Peyer's patch (tissue), 4 donors: ENCODE measurements around the gene HNF4A. TPM values are rescaled to one million over a fixed set of nuclear protein-coding genes. Genes with fewer than 3 reads are reported as not detected.

Source experiments
- DNase-seq, 3 donors: peaks; one replicate each; pipeline ENCODE4 v3.0.0-alpha.2; 2017 to 2019
- H3K27ac ChIP-seq, 4 donors: fragments of 200-600 bp; sonication (generic); one replicate each; pipeline ENCODE4 v1.5.1; 2016 to 2019
- H3K27me3 ChIP-seq, 2 donors: fragments of 200-600 bp; sonication (generic); one replicate each; pipeline ENCODE4 v1.5.1; 2019
- H3K36me3 ChIP-seq, 3 donors: fragments of 200-600 bp; sonication (generic); one replicate each; pipeline ENCODE4 v1.5.1; 2016 to 2019
- H3K4me1 ChIP-seq, 4 donors: fragments of 200-600 bp; sonication (generic); one replicate each; pipeline ENCODE4 v1.5.1; 2016 to 2019
- H3K4me3 ChIP-seq, 4 donors: fragments of 200-600 bp; sonication (generic); 1 replicate in 3 of 4; 2 replicates in 1 of 4; pipeline ENCODE4 v1.5.1; 2016 to 2019; ENCODE audit warnings: mild to moderate bottlenecking in 1 of 4
- H3K9me3 ChIP-seq, 4 donors: fragments of 200-600 bp; sonication (generic); one replicate each; pipeline ENCODE4 v1.5.1; 2016 to 2019; ENCODE audit warnings: mild to moderate bottlenecking in 1 of 4
- POLR2A ChIP-seq, 2 donors: fragments of 450-650 bp; IDR thresholded peaks; one replicate each; pipeline ENCODE4 v1.5.1; 2017; ENCODE audit warnings: antibody characterized with exemption in 2 of 2, mild to moderate bottlenecking in 2 of 2, moderate library complexity in 2 of 2
- total RNA-seq, 4 donors: library from RNA; depleted of rRNA; stranded (reverse); fragments of >200 nt; gene quantifications; one replicate each; pipeline ENCODE4 v1.1.0, GENCODE V29; 2016
- TF ChIP-seq, protein P1 (sequence below), 6 experiments: fragments of 450-650 bp in 4 of 6; fragments of 200-600 bp in 2 of 6; sonication (generic) in 1 of 6; IDR thresholded peaks; one replicate each; pipeline ENCODE4 v1.5.1; 2017 to 2019; ENCODE audit warnings: antibody characterized with exemption in 6 of 6, mild to moderate bottlenecking in 3 of 6, moderate library complexity in 1 of 6

HNF4A gene
- total RNA-seq, result 100 to 1,000 TPM in 3 of 4 donors, 10 to 100 TPM in 1; 76.7 to 346 (median 308) TPM

DNA sequence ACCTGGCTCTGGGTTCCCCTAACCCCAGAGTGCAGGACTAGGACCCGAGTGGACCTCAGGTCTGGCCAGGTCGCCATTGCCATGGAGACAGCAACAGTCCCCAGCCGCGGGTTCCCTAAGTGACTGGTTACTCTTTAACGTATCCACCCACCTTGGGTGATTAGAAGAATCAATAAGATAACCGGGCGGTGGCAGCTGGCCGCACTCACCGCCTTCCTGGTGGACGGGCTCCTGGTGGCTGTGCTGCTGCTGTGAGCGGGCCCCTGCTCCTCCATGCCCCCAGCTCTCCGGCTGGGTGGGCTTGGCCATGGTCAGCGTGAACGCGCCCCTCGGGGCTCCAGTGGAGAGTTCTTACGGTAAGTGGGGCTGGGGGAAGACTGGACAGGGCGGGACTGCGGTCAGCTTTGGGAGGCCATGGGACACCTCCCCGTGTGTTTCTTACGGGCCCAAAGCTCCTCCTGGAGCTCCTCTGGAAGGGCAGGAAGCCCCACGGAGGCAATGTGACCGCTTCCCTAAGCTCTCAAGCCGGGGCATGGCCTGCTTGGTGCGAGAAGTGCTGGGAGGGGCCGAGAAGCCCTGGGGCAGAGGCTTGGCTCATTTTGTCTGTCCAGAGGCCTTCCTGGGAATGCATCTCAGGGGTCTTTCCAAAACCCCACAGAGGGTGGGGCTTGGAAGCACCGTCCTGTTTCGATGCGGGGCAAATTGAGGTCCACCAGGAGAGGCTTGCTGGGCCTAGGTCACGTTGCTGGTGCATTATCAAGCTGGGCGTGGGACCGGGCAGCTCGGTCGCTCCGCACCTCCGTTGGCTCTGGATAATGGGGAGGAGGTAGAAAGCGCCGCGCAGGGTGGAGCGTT, at the start of gene HNF4A:
HNF4A (plus strand) TSS at position 202 of the 855 bp plus-strand sequence; CDS start at position 308, 106 bp downstream.
- peak; percentile 87 to 91 for TF ChIP-seq POLR2A (IDR thresholded peaks at IDR 0.05)
- TF ChIP-seq, protein P1, sequence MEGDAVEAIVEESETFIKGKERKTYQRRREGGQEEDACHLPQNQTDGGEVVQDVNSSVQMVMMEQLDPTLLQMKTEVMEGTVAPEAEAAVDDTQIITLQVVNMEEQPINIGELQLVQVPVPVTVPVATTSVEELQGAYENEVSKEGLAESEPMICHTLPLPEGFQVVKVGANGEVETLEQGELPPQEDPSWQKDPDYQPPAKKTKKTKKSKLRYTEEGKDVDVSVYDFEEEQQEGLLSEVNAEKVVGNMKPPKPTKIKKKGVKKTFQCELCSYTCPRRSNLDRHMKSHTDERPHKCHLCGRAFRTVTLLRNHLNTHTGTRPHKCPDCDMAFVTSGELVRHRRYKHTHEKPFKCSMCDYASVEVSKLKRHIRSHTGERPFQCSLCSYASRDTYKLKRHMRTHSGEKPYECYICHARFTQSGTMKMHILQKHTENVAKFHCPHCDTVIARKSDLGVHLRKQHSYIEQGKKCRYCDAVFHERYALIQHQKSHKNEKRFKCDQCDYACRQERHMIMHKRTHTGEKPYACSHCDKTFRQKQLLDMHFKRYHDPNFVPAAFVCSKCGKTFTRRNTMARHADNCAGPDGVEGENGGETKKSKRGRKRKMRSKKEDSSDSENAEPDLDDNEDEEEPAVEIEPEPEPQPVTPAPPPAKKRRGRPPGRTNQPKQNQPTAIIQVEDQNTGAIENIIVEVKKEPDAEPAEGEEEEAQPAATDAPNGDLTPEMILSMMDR (IDR thresholded peaks at IDR 0.05), result no peak
- Histone ChIP-seq H3K9me3 (no peaks in the 10 kb centered on the region), H3K27ac (peak within 1 kb of the TSS in 3 of 4 donors; percentile 84 to 92 (median 85)), H3K36me3 (no peaks in the 10 kb centered on the region), H3K4me1 (peaks cover 0 to 17% (median 1%) of the 10 kb centered on the region in 4 donors), H3K27me3 (no peaks in the 10 kb centered on the region), H3K4me3 (peak within 1 kb of the TSS in 3 of 4 donors; percentile 37 to 65 (median 53))
- DNase-seq, result peak in 2 of 3 donors; percentile 84 to 89

- TF ChIP-seq POLR2A (IDR thresholded peaks at IDR 0.05), result no peak
- TF ChIP-seq, protein P1 (IDR thresholded peaks at IDR 0.05), result no peak
- Histone ChIP-seq H3K4me3 (no peak overlapping the region), H3K27ac (no peak overlapping the region), H3K9me3 (no peaks in the 10 kb centered on the region), H3K27me3 (no peaks in the 10 kb centered on the region), H3K36me3 (no peaks in the 10 kb centered on the region), H3K4me1 (peaks cover 0 to 14% (median 5%) of the 10 kb centered on the region in 4 donors)
- peak in 1 of 3 donors; percentile 15 for DNase-seq
These were observed 48.6 kb upstream of the HNF4A start for GRCh38 chr20:44306927-44307326.

DNA sequence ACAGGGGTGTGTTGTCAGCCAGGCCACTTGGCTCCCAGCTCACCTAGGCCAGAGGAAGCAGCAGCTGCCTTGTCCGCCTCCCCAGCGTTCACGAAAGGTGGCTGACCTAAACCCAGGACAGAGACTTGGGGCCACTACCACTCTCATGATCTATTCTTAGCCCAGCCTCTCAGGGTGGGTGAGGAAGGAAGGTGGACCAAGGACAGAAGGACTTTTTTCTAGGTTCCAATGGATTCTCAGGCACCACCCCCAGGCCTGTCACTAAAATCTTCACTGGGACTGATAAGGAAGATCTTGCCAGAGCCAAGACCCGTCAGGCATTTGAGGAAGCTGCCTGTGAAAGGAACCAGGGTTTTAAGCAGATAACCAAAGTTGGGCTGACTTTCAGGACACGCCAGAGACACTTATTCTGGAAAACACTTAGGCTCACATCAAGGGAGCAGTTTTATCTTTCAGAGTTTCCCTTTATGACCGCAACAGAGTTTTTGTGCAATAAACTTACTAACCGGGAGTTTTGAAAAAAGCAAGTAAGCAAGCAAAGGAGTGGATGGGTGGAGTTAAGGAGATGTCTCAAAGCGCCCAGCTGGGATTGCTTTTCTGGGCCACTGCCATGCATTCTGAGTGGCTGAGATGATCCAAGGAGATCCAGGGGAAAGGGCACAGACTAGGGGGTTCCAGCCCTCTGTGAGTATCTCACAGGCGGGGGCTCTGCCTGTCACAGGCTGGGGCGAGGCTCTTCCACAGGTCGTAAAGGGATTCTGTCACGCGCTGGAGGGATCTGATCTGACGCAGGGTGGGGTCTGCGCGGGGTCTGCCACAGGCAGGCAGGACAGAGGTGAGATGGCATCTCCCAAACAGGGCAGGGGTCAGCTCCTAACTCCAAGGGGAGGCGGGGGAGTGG, 45.5 kb upstream of the HNF4A start:
- peak in 1 of 3 donors; percentile 58 for DNase-seq
- no peaks in the 10 kb centered on the region for H3K36me3 ChIP-seq
- no peak for TF ChIP-seq POLR2A (IDR thresholded peaks at IDR 0.05)
- TF ChIP-seq, protein P1 (IDR thresholded peaks at IDR 0.05), result no peak
- H3K4me3 ChIP-seq, result peak overlapping the region; percentile 67 to 97 (median 88)
- no peaks in the 10 kb centered on the region for H3K9me3 ChIP-seq
- peaks cover 0 to 11% (median 5%) of the 10 kb centered on the region in 4 donors for H3K4me1 ChIP-seq
- H3K27me3 ChIP-seq, result no peaks in the 10 kb centered on the region
- peak overlapping the region; percentile 59 to 85 (median 79) for H3K27ac ChIP-seq

DNA sequence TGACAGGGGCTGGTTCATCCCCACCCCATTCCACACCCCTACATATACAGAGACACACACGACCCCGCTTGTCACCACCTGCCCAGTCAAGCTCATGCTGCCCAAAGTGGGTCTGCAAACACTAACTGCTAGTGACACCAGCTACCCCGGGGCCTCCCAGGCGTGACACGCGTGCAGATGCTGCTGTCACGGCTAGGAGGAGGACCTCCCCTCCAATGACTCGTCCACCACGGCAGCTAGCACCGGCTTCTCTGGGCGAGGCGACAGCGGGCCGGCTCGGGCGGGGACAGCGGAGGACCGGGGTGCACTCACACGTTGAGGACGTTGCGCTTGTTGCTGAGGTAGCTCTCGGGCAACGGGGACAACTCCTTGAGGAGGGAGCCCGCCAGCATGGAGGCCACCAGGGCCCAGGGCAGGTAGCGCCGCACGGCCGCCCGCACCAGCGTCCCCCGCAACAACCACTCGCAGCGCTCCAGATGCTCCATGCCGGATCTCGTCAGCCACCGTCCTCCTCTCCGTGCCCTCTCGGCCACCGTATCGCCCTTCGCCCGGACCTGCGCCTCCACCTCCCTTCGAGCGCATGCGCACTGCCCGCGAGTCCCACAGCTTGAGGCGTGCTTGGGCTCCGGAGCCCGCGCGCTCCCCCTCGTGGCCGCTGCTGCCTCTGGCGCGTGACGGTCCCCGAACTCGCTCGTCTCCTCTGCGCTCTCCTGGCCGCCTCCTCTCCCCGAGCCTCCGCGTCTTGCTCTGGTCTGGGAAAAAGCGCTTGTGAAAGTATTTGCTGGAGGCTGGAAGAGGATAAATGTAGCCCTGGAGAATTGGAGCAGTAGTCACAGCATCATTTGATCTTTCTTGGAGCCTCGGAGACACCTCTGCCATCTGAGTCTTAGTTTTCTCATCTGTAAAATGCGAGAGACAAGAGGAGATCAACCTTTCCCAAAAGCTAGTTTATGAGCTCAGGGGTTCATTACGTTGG, 44.5 kb upstream of the HNF4A start, which contains the start of gene FITM2:
FITM2 (minus strand) TSS at position 539 of the 976 bp plus-strand sequence; CDS start at position 485, 54 bp downstream.
- Histone ChIP-seq H3K36me3 (no peaks in the 10 kb centered on the region), H3K4me3 (peak within 1 kb of the TSS; percentile 67 to 97 (median 88)), H3K4me1 (peaks cover 0 to 11% (median 5%) of the 10 kb centered on the region in 4 donors), H3K27me3 (no peaks in the 10 kb centered on the region), H3K27ac (peak within 1 kb of the TSS; percentile 59 to 85 (median 79)), H3K9me3 (no peaks in the 10 kb centered on the region)
- peak; percentile 23 to 60 for TF ChIP-seq POLR2A (IDR thresholded peaks at IDR 0.05)
- TF ChIP-seq, protein P1 (IDR thresholded peaks at IDR 0.05), result peak; percentile 93 to 99 (median 97)
- peak; percentile 97 to 100 (median 99) for DNase-seq
